HepG2 (cell line): ENCODE data around the gene LCE2D. TPM values are rescaled to one million over a fixed set of nuclear protein-coding genes. Genes with fewer than 3 reads are reported as not detected.
"Not testable (repeated sequence)": the region's sequence is repeated elsewhere in the genome, so short reads cannot be mapped to it uniquely, and the experiment has no call there.

Source experiments
- ATAC-seq: fragments of 200-7000 bp; cut with Tn5 transposase; 3 replicates; pipeline ENCODE4 v1.9.1; 2020; ENCODE audit warnings: mild to moderate bottlenecking, moderate library complexity
- BruUV-seq: library from RNA; stranded (reverse); fragments of 400-500 nt; replicated peaks from 2 replicates; lab custom pipeline; 2021; lab: Mats Ljungman, UMichigan
- CTCF ChIA-PET: fragments of 300-600 bp; formaldehyde crosslinking; extraction: SDS; loops from one replicate; lab custom pipeline; 2021; ENCODE audit warnings: low total read pairs, inconsistent platforms, low intra/inter-chr PET ratio; lab: Yijun Ruan, JAX
- POLR2A ChIA-PET: fragments of 350-600 bp; sonication (Branson Sonifier 250); formaldehyde crosslinking; loops from one replicate; lab custom pipeline; 2020; ENCODE audit warnings: antibody characterized with exemption, inconsistent platforms; lab: Yijun Ruan, JAX
- DNase-seq: peaks from one replicate; pipeline ENCODE4 v3.0.0-alpha.2; 2015; ENCODE audit warnings: low spot score
- FAIRE-seq: peaks from 3 replicates; lab custom pipeline; 2011; peaks lifted over from hg19 to GRCh38; lab: Jason Lieb, UNC
- H2AFZ ChIP-seq: one replicate; pipeline ENCODE4 v1.6.1; 2011; ENCODE audit warnings: low read length, inconsistent platforms
- H3K27ac ChIP-seq: fragments of 300-600 bp; 3 replicates; pipeline ENCODE4 v1.8.0; 2011; ENCODE audit warnings: mixed run types, mild to moderate bottlenecking, mixed read lengths, low read length, inconsistent platforms; ENCODE audit not compliant: insufficient read depth; ENCODE audit errors: extremely low read length
- H3K27me3 ChIP-seq, 2 experiments: fragments of 200-600 bp in 1 of 2; 2 replicates in 1 of 2; 3 replicates in 1 of 2; pipeline versions ENCODE4 v1.6.0 to v1.8.0; 2011; ENCODE audit warnings: low read length in 2 of 2, mild to moderate bottlenecking in 2 of 2, moderate library complexity in 2 of 2, inconsistent platforms in 1 of 2; ENCODE audit not compliant: insufficient read depth in 2 of 2, control insufficient read depth in 1 of 2
- H3K36me3 ChIP-seq, 2 experiments: fragments of 200-600 bp in 1 of 2; replicated peaks in 1 of 2; 2 replicates in 1 of 2; 3 replicates in 1 of 2; pipeline versions ENCODE4 v1.5.1 to v1.8.0; 2011; ENCODE audit warnings: low read length in 2 of 2, inconsistent platforms in 1 of 2; ENCODE audit not compliant: insufficient read depth in 2 of 2, control insufficient read depth in 1 of 2
- H3K4me1 ChIP-seq: 2 replicates; pipeline ENCODE4 v1.5.1; 2012; ENCODE audit warnings: low read length, inconsistent platforms; ENCODE audit not compliant: insufficient read depth
- H3K4me2 ChIP-seq: 2 replicates; pipeline ENCODE4 v1.6.0; 2011; ENCODE audit warnings: low read depth, low read length, inconsistent platforms
- H3K4me3 ChIP-seq, 3 experiments: fragments of 200-600 bp in 1 of 3; sonication (generic), shearing (Covaris generic) in 1 of 3; replicated peaks in 1 of 3; 2 replicates each; pipeline ENCODE4 v1.5.1; 2011 to 2016; ENCODE audit warnings: low read length in 3 of 3, inconsistent platforms in 2 of 3, low read depth in 2 of 3, mild to moderate bottlenecking in 2 of 3, control low read depth in 1 of 3, mixed read lengths in 1 of 3; ENCODE audit not compliant: insufficient read depth in 1 of 3
- H3K79me2 ChIP-seq: one replicate; pipeline ENCODE4 v1.6.1; 2011; ENCODE audit warnings: low read length, inconsistent platforms; ENCODE audit not compliant: insufficient read depth
- H3K9ac ChIP-seq: 2 replicates; pipeline ENCODE4 v1.6.0; 2011; ENCODE audit warnings: mild to moderate bottlenecking, low read depth, low read length, inconsistent platforms; ENCODE audit not compliant: insufficient read depth
- H3K9me3 ChIP-seq: 2 replicates; pipeline ENCODE4 v1.5.1; 2012; ENCODE audit warnings: mild to moderate bottlenecking, low read length
- H4K20me1 ChIP-seq: 2 replicates; pipeline ENCODE4 v1.6.0; 2011; ENCODE audit warnings: inconsistent platforms, mild to moderate bottlenecking, low read length, moderate library complexity; ENCODE audit not compliant: insufficient read depth
- BRCA1 ChIP-seq: sonication (generic); formaldehyde crosslinking; IDR thresholded peaks from 2 replicates; pipeline ENCODE4 v1.4.0; 2020; ENCODE audit warnings: missing genetic modification reagents
- EP300 ChIP-seq, 3 experiments: sonication (generic) in 1 of 3; formaldehyde crosslinking in 1 of 3; IDR thresholded peaks; 2 replicates each; pipeline versions ENCODE4 v1.5.1 to v1.6.1; 2011 to 2020; ENCODE audit warnings: low read depth in 2 of 3, low read length in 2 of 3, borderline replicate concordance in 1 of 3, improper control_type of control experiment in 1 of 3, mild to moderate bottlenecking in 1 of 3, missing genetic modification reagents in 1 of 3, moderate library complexity in 1 of 3
- NFYB ChIP-seq: sonication (generic); formaldehyde crosslinking; IDR thresholded peaks from 2 replicates; pipeline ENCODE4 v1.4.0; 2020; ENCODE audit warnings: missing genetic modification reagents
- PCBP1 ChIP-seq: fragments of 200-400 bp; formaldehyde crosslinking; IDR thresholded peaks from 2 replicates; pipeline ENCODE4 v1.6.1; 2017; ENCODE audit warnings: mild to moderate bottlenecking, low read depth, low read length, borderline replicate concordance
- POLR2A ChIP-seq, 2 experiments: IDR thresholded peaks; 2 replicates each; pipeline ENCODE4 v1.6.1; 2011; ENCODE audit warnings: low read depth in 2 of 2, low read length in 2 of 2, mild to moderate bottlenecking in 1 of 2, moderate library complexity in 1 of 2; ENCODE audit not compliant: insufficient read depth in 1 of 2
- ZKSCAN5 ChIP-seq: sonication (generic); formaldehyde crosslinking; IDR thresholded peaks from 2 replicates; pipeline ENCODE4 v1.5.1; 2020; ENCODE audit warnings: mild to moderate bottlenecking, missing genetic modification reagents
- ZNF432 ChIP-seq: sonication (generic); formaldehyde crosslinking; IDR thresholded peaks from 2 replicates; pipeline ENCODE4 v1.5.0; 2020; ENCODE audit warnings: missing genetic modification reagents, mild to moderate bottlenecking, borderline replicate concordance
- ZNF460 ChIP-seq: sonication (generic); formaldehyde crosslinking; IDR thresholded peaks from 2 replicates; pipeline ENCODE4 v1.5.1; 2020; ENCODE audit warnings: missing genetic modification reagents, mild to moderate bottlenecking, borderline replicate concordance
- ZNF775 ChIP-seq: sonication (generic); formaldehyde crosslinking; IDR thresholded peaks from 2 replicates; pipeline ENCODE4 v1.4.0; 2020; ENCODE audit warnings: missing genetic modification reagents, mild to moderate bottlenecking, moderate library complexity, borderline replicate concordance
- ZNF879 ChIP-seq: sonication (generic); formaldehyde crosslinking; IDR thresholded peaks from 2 replicates; pipeline ENCODE4 v1.8.1; 2023; ENCODE audit warnings: missing genetic modification reagents
- ZSCAN21 ChIP-seq: sonication (generic); formaldehyde crosslinking; IDR thresholded peaks from 2 replicates; pipeline ENCODE4 v1.8.0; 2022; ENCODE audit warnings: mild to moderate bottlenecking, missing genetic modification reagents, moderate library complexity, borderline replicate concordance
- WGBS: methylation state at CpG from one replicate; pipeline ENCODE4 v1.1.6; 2017; ENCODE audit warnings: low lambda C conversion rate; 5-methylcytosine and 5-hydroxymethylcytosine counted together
- in situ Hi-C: cut with HindIII; loops from 2 replicates; pipeline ENCODE4 v1.10.0; 2017; ENCODE audit warnings: low pct_unique_long_range_greater_than_20kb; ENCODE audit not compliant: extremely low pct_ligation_motif_present
- intact Hi-C: fragments of 100-400 bp; cut with micrococcal nuclease; formaldehyde crosslinking; loops from one replicate; pipeline ENCODE4 v1.10.0; 2022; ENCODE audit not compliant: unreplicated experiment
- polyA plus RNA-seq, 8 experiments: library from polyadenylated mRNA; depleted of rRNA in 3 of 8; stranded (reverse) in 7 of 8; unstranded in 1 of 8; fragments of >200 nt; fragmentation: Illumina TruSeq in 4 of 8; extraction: Trizol in 4 of 8; gene quantifications; 2 replicates each; pipeline versions ENCODE4 v1.2.1 to v1.2.3, GENCODE V29; 2011 to 2016; ENCODE audit warnings: low read depth in 4 of 8, missing spikeins in 1 of 8, mixed read lengths in 1 of 8; ENCODE audit not compliant: insufficient read depth in 1 of 8
- total RNA-seq, 5 experiments: library from RNA; depleted of rRNA; stranded (reverse); fragments of >200 nt; fragmentation: Illumina TruSeq; extraction: Trizol; gene quantifications; 2 replicates each; pipeline ENCODE4 v1.2.3, GENCODE V29; 2016; ENCODE audit warnings: low read depth in 1 of 5
- TF ChIP-seq, protein P1 (sequence below): sonication (generic); formaldehyde crosslinking; IDR thresholded peaks from 2 replicates; pipeline ENCODE4 v1.8.1; 2022; ENCODE audit warnings: low read depth, mild to moderate bottlenecking, missing genetic modification reagents

The LCE2D gene
- total and polyA plus RNA-seq, 2 of the 13 experiments (the other 11 are each of a cell fraction or from before 2014, with no cell fraction given), result not detected

DNA sequence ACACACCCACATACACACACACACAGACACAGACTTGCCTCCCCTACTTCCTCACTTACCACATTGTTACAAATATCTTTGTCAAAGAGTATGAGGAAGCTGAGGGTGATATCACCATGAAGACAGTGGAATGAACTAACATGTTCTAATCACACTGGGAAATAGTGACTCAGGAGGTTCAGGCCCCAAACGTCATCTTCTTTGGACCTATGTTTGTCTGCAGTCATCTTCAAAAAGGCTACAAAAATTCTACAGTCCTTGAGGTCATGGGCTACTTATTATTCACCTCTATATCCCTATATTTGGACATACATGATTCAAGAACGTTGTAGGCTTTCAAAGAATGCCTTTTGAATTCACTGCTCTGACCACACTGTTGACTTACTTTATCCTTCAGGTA lies 9.8 kb downstream of the LCE2D start (continued):
- TF ChIP-seq EP300 (IDR thresholded peaks at IDR 0.05; ENCODE audit: low read depth in 2 of 2, low read length in 2 of 2), result no peak
- no peak for TF ChIP-seq EP300 (CRISPR knock-in tag; IDR thresholded peaks at IDR 0.05; ENCODE audit: borderline replicate concordance)
- TF ChIP-seq, all 625 proteins: peak for 0

DNA sequence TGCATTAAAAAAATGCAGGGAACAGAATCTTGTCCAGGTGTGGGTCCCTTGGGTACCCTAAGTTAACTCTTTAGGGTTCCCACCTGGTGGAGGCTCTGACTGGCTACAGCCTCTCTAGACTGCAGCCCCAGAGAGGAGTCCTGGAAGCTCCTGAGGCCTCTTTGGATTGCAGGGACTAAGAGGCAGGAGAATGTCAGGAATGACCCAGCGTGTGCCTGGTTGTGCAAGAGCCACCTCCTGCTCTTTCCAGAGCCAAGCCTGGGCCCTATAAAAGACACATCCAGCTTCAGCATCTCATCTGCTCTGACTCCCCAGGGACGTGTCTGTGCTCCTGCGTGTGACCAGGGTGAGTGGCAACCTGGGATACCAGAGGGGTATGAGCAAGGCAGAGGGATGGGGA lies 11.8 kb downstream of the LCE2D start, which contains the start of gene LCE2C:
TSS of gene LCE2C (plus strand) at position 297 of the 400 bp plus-strand sequence. CDS start 737 bp downstream, outside the sequence.
- BruUV-seq, DNase-seq, FAIRE-seq, H3K4me3 ChIP-seq, H3K4me1 ChIP-seq, H3K9me3 ChIP-seq, ATAC-seq, H3K27ac ChIP-seq, H3K27me3 ChIP-seq, H4K20me1 ChIP-seq, CTCF ChIA-PET, in situ Hi-C loops, H3K4me2 ChIP-seq, intact Hi-C loops, H3K79me2 ChIP-seq, H3K36me3 ChIP-seq, POLR2A ChIA-PET, H2AFZ ChIP-seq, H3K9ac ChIP-seq: not testable (repeated sequence)
- WGBS, result no CpG with 5 or more reads among the region's 3 CpGs

DNA sequence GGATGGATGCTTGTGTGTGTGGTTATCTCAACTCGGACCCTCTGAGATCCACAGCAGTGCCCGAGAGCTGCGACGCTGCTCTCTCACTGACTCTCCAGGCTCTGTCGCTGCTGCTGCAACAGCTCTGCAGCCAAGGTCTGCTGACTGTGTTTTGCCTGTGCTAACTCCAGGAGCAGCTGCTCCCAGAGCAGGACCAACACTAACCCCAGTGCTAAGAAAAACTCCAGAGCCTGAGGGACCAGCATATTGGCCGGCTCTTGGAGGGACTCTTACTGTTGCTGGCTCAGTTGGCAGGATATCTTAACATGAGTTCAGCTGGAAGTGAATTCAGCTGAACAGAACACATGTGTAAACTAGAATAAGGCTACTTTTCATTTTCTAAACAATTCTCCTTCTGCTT lies 16.3 kb downstream of the LCE2D start:
- CTCF ChIA-PET, result no interaction called here

More for the DNA sequence above, 16.3 kb downstream of the LCE2D start:
- FAIRE-seq, result no peak
- BruUV-seq, result no TSS peak
- no peak overlapping the region for H3K4me2 ChIP-seq
- H2AFZ ChIP-seq, result no peak overlapping the region
- H3K27ac ChIP-seq, result no peak overlapping the region
- WGBS, result 0% methylated on average over 2 of the region's 6 CpGs
- H3K9me3 ChIP-seq, result no peaks in the 10 kb centered on the region
- ATAC-seq, result no peak
- H3K4me1 ChIP-seq, result no peaks in the 10 kb centered on the region
- H4K20me1 ChIP-seq, result no peaks in the 10 kb centered on the region
- H3K4me3 ChIP-seq, result no peak overlapping the region
- POLR2A ChIA-PET, result no interaction called here
- no peak for TF ChIP-seq BRCA1
- TF ChIP-seq, protein P1, sequence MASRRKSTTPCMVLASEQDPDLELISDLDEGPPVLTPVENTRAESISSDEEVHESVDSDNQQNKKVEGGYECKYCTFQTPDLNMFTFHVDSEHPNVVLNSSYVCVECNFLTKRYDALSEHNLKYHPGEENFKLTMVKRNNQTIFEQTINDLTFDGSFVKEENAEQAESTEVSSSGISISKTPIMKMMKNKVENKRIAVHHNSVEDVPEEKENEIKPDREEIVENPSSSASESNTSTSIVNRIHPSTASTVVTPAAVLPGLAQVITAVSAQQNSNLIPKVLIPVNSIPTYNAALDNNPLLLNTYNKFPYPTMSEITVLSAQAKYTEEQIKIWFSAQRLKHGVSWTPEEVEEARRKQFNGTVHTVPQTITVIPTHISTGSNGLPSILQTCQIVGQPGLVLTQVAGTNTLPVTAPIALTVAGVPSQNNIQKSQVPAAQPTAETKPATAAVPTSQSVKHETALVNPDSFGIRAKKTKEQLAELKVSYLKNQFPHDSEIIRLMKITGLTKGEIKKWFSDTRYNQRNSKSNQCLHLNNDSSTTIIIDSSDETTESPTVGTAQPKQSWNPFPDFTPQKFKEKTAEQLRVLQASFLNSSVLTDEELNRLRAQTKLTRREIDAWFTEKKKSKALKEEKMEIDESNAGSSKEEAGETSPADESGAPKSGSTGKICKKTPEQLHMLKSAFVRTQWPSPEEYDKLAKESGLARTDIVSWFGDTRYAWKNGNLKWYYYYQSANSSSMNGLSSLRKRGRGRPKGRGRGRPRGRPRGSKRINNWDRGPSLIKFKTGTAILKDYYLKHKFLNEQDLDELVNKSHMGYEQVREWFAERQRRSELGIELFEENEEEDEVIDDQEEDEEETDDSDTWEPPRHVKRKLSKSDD (CRISPR knock-in tag), result no peak
- TF ChIP-seq NFYB, result no peak
- TF ChIP-seq POLR2A (IDR thresholded peaks at IDR 0.05; ENCODE audit: insufficient read depth in 1 of 2, low read depth in 2 of 2, low read length in 2 of 2), result no peak
- no peak for TF ChIP-seq ZKSCAN5
- TF ChIP-seq ZSCAN21 (CRISPR knock-in tag), result no peak
- TF ChIP-seq ZNF460 (CRISPR knock-in tag), result no peak
- TF ChIP-seq ZNF432, result no peak
- TF ChIP-seq ZNF879, result no peak
- no peak for TF ChIP-seq ZNF775
- TF ChIP-seq PCBP1, result no peak
- in situ Hi-C loops, result no loop called here
- H3K27me3 ChIP-seq, result 0 out of 5 replicates have a peak, but pooled peaks cover 1 to 3% of the 10 kb centered on the region in 2 experiments
- no peak for DNase-seq
- intact Hi-C loops, result no loop called here
- no peak overlapping the region for H3K9ac ChIP-seq
- no peaks in the 10 kb centered on the region for H3K79me2 ChIP-seq
- H3K36me3 ChIP-seq, result no peaks in the 10 kb centered on the region
